ENCODE measurements around the gene SYCE3. TPM values are rescaled to one million over a fixed set of nuclear protein-coding genes. Genes with fewer than 3 reads are reported as not detected.

SYCE3 gene
- total and polyA plus RNA-seq, 2 donors (not counting 3 experiments of a cell fraction or from before 2014, with no cell fraction given), result not detected

GRCh38 chr22:50507991-50508884 lies 54.5 kb downstream of the SYCE3 start, which contains the start of gene NCAPH2:
NCAPH2 (plus strand) TSS chr22:50508224; CDS start chr22:50508338, 114 bp downstream.
- H3K4me1 ChIP-seq (ENCODE audit: control insufficient read depth, extremely low read depth, insufficient read depth, low read length), result peaks cover 14% of the 10 kb centered on the region
- FAIRE-seq, result peak; percentile 97
- H3K79me2 ChIP-seq (ENCODE audit: control insufficient read depth, insufficient read depth, low read length), result peaks cover 39% of the 10 kb centered on the region
- intact Hi-C loops (cut with micrococcal nuclease) (loop anchor here (1.0 to 2.0 kb wide), 2 partner anchors 17 to 75 kb away; partner anchors contain the start of genes CHKB and SCO2), dilution Hi-C loops (cut with MboI; ENCODE audit: extremely low pct_ligation_motif_present, low sequenced_read_pairs) (no loop called here)
- H3K9me3 ChIP-seq (replicated peaks; ENCODE audit: control insufficient read depth, insufficient read depth, low read length), result no peaks in the 10 kb centered on the region
- POLR2A ChIA-PET, result interaction anchor here (0.6 to 1.1 kb wide), 3 partner anchors 14 to 130 kb away, joined by 3 to 12 read pairs (median 4); partner anchors contain the start of gene SCO2
- TF ChIP-seq POLR2AphosphoS5 (IDR thresholded peaks at IDR 0.05; ENCODE audit: insufficient read depth, low read depth, low read length), result peak; percentile 57
- TF ChIP-seq EZH2 (IDR thresholded peaks at IDR 0.05; ENCODE audit: borderline replicate concordance, low read depth, low read length, severe bottlenecking), result no peak
- TF ChIP-seq JUN (IDR thresholded peaks at IDR 0.05; ENCODE audit: borderline replicate concordance, insufficient read depth, insufficient read length, low read depth), result no peak
- TF ChIP-seq POLR2A (IDR thresholded peaks at IDR 0.05; ENCODE audit: low read depth, low read length), result peak; percentile 75
- no peaks in the 10 kb centered on the region for H3K27me3 ChIP-seq (ENCODE audit: control insufficient read depth in 2 of 2, insufficient read depth in 2 of 2, low read length in 2 of 2)
- DNase-seq (ENCODE audit: low read depth, low spot score), result peak; percentile 97
- peak within 1 kb of the TSS; percentile 68 to 98 (median 79) for H3K4me3 ChIP-seq (replicated peaks in 1 of 3; ENCODE audit: insufficient read depth in 1 of 3, low read depth in 1 of 3, low read length in 3 of 3)
- peak within 1 kb of the TSS; percentile 71 for H3K9ac ChIP-seq (replicated peaks; ENCODE audit: extremely low read depth, insufficient read depth, low read length)
- H3K4me2 ChIP-seq (ENCODE audit: insufficient read depth, low read length), result peak within 1 kb of the TSS; percentile 99
- peak within 1 kb of the TSS; percentile 93 for H2AFZ ChIP-seq (ENCODE audit: low read depth, low read length)
- no peaks in the 10 kb centered on the region for H4K20me1 ChIP-seq (replicated peaks; ENCODE audit: control insufficient read depth, extremely low read depth, insufficient read depth, low read length)
- H3K27ac ChIP-seq (ENCODE audit: insufficient read depth, low read depth, low read length), result peak within 1 kb of the TSS; percentile 72
- H3K36me3 ChIP-seq (ENCODE audit: control insufficient read depth in 2 of 2, extremely low read depth in 1 of 2, insufficient read depth in 2 of 2, low read length in 2 of 2), result peaks cover 6 to 11% of the 10 kb centered on the region in 2 experiments
- no peaks in the 10 kb centered on the region for H3K9me1 ChIP-seq (replicated peaks; ENCODE audit: control insufficient read depth, extremely low read depth, insufficient read depth, low read length)
- no TSS peak for BruUV-seq (replicated peaks)
- CTCF ChIA-PET, result interaction anchor here (0.5 to 3.0 kb wide), 10 partner anchors 11 to 113 kb away, joined by 3 to 34 read pairs (median 3); partner anchors contain the start of genes SCO2 and SYCE3
